CD4-positive, alpha-beta T cell treated with Interleukin-1 beta for 1 hour (primary cell): ENCODE measurements around the gene CD82.
"Not testable (repeated sequence)": the region's sequence is repeated elsewhere in the genome, so short reads cannot be mapped to it uniquely, and the experiment has no call there.

Experiments
- DNase-seq, 2 donors: peaks; one replicate each; pipeline ENCODE4 v3.0.0-alpha.2; 2020 to 2022

CD82 gene

DNA sequence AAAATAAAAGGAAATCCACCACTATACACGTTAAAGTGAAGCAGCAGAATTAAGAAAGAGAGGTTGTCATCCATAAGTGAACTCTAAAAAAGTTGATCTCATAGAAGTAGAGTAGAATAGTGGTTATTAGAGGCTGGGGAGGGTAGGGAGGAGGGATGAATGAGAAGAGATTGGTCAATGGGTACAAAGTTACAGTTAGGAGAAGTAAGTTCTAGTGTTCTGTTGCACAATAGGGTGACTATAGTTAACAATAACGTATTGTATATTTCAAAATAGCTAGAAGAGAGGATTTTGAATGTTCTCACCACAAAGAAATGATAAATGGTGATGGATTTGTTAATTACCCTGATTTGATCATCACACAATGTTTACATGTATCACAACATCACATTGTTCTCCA is 72.0 kb downstream of the CD82 start:
- DNase-seq: no peak

DNA sequence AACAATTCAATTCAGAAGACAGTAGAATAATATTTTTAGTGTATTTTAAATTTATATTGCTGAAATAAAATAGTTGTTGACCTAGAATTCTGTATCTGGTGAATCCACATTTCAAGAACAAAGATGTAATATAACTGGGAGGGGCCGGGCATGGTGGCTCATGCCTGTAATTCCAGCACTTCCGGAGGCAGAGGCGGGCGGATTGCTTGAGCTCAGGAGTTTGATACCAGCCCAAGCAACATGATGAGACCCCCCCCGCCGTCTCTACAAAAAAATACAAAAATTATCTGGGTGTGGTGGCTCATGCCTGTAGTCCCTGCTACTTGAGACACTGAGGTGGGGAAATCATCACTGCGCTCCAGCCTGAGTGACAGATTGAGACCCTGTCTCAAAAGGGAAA is 72.6 kb downstream of the CD82 start:
- DNase-seq: no peak

DNA sequence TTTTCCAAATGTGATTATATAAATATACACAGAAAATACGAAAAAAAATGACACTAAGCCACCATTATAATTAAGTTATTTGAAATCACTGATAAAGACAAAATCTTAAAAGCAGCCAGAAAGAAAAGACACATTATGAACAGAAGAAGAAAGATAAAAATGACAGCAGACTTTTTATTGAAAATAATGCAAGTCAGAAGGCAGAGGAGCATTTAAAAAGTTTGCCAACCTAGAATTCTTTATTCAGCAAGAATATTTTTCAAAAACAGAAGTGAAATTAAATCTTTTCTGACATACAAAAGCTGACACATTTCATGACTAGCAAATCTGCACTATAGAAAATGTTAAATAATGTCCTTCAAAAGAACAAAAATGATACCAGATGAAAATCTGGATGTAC is 77.8 kb downstream of the CD82 start:
- DNase-seq: no peak

- no peak for DNase-seq
Observed at GRCh38 chr11:44645827-44646226, 80.4 kb downstream of the CD82 start.

DNA sequence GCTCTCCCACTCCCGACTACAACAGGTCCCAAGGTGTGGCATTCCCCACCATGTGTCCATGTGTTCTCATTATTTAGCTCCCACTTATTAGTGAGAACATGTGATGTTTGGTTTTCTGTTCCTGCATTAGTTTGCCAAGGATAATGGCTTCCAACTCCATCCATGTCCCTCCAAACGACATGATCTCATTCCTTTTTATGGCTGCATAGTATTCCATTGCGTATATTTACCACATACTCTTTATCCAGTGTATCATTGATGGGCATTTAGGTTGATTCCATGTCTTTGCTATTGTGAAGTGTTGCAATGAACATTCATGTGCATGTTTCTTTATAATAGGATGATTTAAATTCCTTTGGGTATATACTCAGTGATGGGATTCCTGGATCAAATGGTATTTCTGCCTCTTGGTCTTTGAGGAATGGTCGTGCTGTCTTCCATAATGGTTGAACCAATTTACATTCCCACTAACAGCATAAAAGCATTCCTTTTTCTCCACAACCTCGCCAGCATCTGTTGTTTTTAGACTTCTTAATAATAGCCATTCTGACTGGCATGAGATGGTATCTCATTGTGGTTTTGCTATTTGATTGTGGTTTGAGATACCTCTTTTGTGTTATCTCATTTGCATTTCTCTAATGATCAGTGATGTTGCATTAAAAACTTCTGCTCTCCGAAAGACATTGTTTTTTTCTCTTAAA is 81.9 kb downstream of the CD82 start:
- DNase-seq: peak in 1 of 2 donors; percentile 8

GRCh38 chr11:44648109-44648508 is 82.6 kb downstream of the CD82 start:
- DNase-seq: no peak

GRCh38 chr11:44651535-44652155 is 86.2 kb downstream of the CD82 start:
- DNase-seq: no peak

- no peak for DNase-seq
Observed at GRCh38 chr11:44652901-44653644, 87.6 kb downstream of the CD82 start.

- no peak for DNase-seq
Observed at GRCh38 chr11:44654057-44654456, 88.6 kb downstream of the CD82 start.

DNA sequence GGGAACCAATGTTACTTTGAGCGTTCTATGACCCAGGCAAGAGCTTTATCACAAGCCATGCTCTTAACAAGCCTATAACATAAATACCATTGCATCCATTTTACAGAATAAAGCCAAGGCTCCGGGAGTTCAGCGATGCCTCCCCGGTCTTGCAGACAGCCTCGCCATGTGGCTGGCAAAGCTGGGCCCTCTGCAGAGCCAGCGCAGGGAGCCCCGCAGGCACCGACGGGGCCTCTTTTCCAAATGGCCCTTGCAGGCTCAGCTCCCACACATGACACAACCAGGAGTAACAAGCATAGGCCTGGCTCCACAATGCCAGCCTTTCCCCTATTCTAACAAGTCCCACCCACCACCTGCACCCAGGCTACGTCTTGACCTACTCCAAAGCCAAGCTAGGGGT is 89.1 kb downstream of the CD82 start:
- no peak for DNase-seq

DNA sequence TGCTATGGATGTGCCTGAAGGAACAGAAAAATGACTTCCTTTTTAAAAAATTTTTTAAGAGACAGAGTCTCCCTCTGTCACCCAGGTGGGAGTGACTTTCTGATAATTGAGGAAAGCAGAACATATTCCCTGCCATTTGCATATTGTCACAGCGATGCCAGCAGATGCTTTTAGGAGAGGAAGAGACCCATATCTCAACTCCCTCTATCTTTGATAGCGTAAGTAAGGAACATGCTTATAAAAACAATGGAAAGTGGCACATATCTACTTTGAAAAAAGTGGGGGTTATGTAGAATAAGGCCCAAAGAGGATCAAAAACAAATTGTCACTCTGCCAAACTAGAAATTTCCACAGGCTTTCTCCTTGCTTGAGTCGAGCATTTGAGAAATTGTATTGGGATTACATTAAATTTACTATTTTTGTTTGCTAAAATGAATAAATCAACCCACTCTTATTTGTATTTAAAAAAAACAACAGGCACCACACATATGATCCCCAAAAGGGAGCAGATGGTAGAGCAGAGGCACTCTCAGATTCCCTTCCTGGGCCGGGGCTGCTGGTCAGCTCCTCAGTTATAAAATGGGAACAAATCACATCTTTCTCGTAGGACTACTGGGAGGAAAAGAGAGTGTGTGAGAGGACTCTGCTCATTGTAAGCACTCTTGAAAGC is 92.5 kb downstream of the CD82 start:
- no peak for DNase-seq

- peak in 1 of 2 donors; percentile 54 for DNase-seq
Observed at GRCh38 chr11:44658506-44658850, 93.0 kb downstream of the CD82 start.

DNA sequence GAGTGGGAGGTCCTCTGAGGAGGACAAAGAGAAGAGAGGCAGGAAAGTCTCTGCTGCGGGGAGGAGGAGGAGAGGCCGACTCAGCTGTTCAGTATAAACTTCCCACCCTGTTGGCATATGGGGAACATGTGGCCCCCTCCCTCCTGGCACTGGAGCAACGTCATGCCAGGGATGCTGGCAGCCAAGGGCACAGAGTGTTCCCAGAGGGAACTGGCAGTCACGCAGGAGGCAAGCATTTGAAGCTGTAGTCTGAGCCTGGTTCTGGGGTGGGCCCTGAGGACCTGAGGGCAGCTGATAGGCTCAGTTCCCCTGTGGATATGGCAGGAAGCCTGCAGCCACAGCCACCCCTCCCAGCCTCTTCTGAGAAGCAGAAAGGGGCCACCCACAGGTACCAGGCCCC is 94.2 kb downstream of the CD82 start:
- DNase-seq: no peak

GRCh38 chr11:44660535-44660934 is 95.1 kb downstream of the CD82 start:
- not testable (repeated sequence) for DNase-seq

DNA sequence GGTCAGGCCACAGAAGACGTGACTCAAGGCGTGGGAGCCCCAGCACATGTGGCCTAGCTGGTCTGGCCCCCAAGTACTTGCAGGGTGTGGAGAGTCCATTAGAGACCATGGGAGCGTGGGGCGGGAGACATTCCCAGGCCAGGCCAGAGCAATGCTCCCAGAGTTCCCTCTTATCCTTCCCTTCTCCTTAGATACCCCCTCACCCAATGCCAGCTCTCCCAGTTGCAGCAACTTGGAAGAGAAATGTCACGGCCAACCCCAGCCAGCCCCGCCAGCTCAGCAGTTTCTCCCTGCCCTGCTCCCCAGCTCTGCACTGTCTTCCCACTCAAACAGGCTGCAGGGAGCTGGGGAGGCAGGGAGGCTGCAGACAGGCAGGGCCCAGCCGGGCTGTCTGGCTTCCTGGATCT is 95.9 kb downstream of the CD82 start:
- DNase-seq: no peak
